ENCODE measurements around the gene CNEP1R1.

GRCh38 chr16:49993579-49993978, 31.4 kb upstream of the CNEP1R1 start:
- no peak for TF ChIP-seq POLR2A (IDR thresholded peaks at IDR 0.05)
- TF ChIP-seq CTCF (IDR thresholded peaks at IDR 0.05), result no peak
